Kidney (tissue), 14 donors: ENCODE measurements around the gene ANGPTL3. TPM values are rescaled to one million over a fixed set of nuclear protein-coding genes. Genes with fewer than 3 reads are reported as not detected.
A peak's percentile ranks its signal among the peaks of the same experiment; 100 is the strongest.

Experiments used
- DNase-seq, 5 donors: peaks; one replicate each; pipeline ENCODE4 v3.0.0-alpha.2; 2013 to 2020
- FAIRE-seq: peaks from 2 replicates; lab custom pipeline; 2012; peaks lifted over from hg19 to GRCh38; lab: Jason Lieb, UNC
- H3K27ac ChIP-seq, 2 donors: one replicate each; pipeline ENCODE4 v1.7.0; 2013; ENCODE audit warnings: low read depth in 2 of 2, low read length in 2 of 2, inconsistent platforms in 1 of 2
- H3K27me3 ChIP-seq: one replicate; pipeline ENCODE4 v1.7.1; 2013; ENCODE audit warnings: low read length, inconsistent platforms; ENCODE audit not compliant: control insufficient read depth, insufficient read depth
- H3K36me3 ChIP-seq, 3 donors: one replicate each; pipeline versions ENCODE4 v1.7.0 to v1.7.1; 2013; ENCODE audit warnings: low read length in 3 of 3, control low read depth in 1 of 3, inconsistent platforms in 1 of 3; ENCODE audit not compliant: insufficient read depth in 3 of 3, control insufficient read depth in 2 of 3
- H3K4me1 ChIP-seq, 3 donors: one replicate each; pipeline versions ENCODE4 v1.7.0 to v1.7.1; 2013; ENCODE audit warnings: low read length in 3 of 3, inconsistent platforms in 1 of 3, low read depth in 1 of 3; ENCODE audit not compliant: control insufficient read depth in 2 of 3, insufficient read depth in 2 of 3
- H3K4me3 ChIP-seq, 3 donors: one replicate each; pipeline versions ENCODE4 v1.7.0 to v1.8.1; 2013; ENCODE audit warnings: low read length in 3 of 3, control low read depth in 1 of 3, inconsistent platforms in 1 of 3
- H3K9ac ChIP-seq, 3 donors: one replicate each; pipeline versions ENCODE4 v1.7.0 to v1.7.1; 2013; ENCODE audit warnings: low read length in 3 of 3, control low read depth in 1 of 3, inconsistent platforms in 1 of 3
- H3K9me3 ChIP-seq, 3 donors: one replicate each; pipeline versions ENCODE4 v1.7.0 to v1.7.1; 2013; ENCODE audit warnings: low read length in 3 of 3, control low read depth in 1 of 3, inconsistent platforms in 1 of 3; ENCODE audit not compliant: control insufficient read depth in 2 of 3, insufficient read depth in 1 of 3
- intact Hi-C: fragments of 100-400 bp; cut with DNase I; formaldehyde crosslinking; loops from one replicate; pipeline ENCODE4 v1.11.1; 2022
- polyA plus RNA-seq: library from polyadenylated mRNA; stranded (reverse); fragments of 350-450 nt; fragmentation: Illumina TruSeq; extraction: RNeasy Lipid Tissue Mini Kit (QIAGEN cat#74804); gene quantifications from one replicate; pipeline ENCODE4 v1.2.3, GENCODE V29; 2014; ENCODE audit warnings: low read depth, low replicate concordance; ENCODE audit not compliant: insufficient read depth
- total RNA-seq: library from RNA; stranded (reverse); fragmentation: NEBNext Ultra II Directional; extraction: Animal tissue kit (Norgen Biotek cat#: 25700); gene quantifications from one replicate; pipeline ENCODE4 v1.2.1, GENCODE V29; 2021
- TF ChIP-seq, protein P1 (sequence below): IDR thresholded peaks from 3 replicates; pipeline ENCODE4 v1.5.1; 2012; ENCODE audit warnings: mild to moderate bottlenecking, moderate library complexity, borderline replicate concordance; ENCODE audit not compliant: insufficient read depth; ENCODE audit errors: extremely low read depth
- donor health status: control.
- donor health status: control.
- donor health status: control.
- donor health status: control.
- donor health status: control.
- donor health status: DM: yes; HTN: yes; CAD: no.
- donor health status: Normal renal cell carcinoma (clear cell type).

Gene ANGPTL3
- total and polyA plus RNA-seq, 2 donors from 2014 or later: 0.41 to 19.2 TPM

- Histone ChIP-seq H3K4me1 (no peaks in the 10 kb centered on the region), H3K9me3 (no peaks in the 10 kb centered on the region), H3K4me3 (no peak overlapping the region), H3K27me3 (no peaks in the 10 kb centered on the region), H3K27ac (no peak overlapping the region), H3K36me3 (peaks cover 0 to 8% (median 6%) of the 10 kb centered on the region in 3 donors), H3K9ac (no peak overlapping the region)
- TF ChIP-seq, protein P1, sequence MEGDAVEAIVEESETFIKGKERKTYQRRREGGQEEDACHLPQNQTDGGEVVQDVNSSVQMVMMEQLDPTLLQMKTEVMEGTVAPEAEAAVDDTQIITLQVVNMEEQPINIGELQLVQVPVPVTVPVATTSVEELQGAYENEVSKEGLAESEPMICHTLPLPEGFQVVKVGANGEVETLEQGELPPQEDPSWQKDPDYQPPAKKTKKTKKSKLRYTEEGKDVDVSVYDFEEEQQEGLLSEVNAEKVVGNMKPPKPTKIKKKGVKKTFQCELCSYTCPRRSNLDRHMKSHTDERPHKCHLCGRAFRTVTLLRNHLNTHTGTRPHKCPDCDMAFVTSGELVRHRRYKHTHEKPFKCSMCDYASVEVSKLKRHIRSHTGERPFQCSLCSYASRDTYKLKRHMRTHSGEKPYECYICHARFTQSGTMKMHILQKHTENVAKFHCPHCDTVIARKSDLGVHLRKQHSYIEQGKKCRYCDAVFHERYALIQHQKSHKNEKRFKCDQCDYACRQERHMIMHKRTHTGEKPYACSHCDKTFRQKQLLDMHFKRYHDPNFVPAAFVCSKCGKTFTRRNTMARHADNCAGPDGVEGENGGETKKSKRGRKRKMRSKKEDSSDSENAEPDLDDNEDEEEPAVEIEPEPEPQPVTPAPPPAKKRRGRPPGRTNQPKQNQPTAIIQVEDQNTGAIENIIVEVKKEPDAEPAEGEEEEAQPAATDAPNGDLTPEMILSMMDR: no peak
- no peak for DNase-seq
- FAIRE-seq: no peak
- intact Hi-C loops: no loop called here
Observed at GRCh38 chr1:62572476-62572875, 24.8 kb upstream of the ANGPTL3 start.

GRCh38 chr1:62573675-62574074, 23.6 kb upstream of the ANGPTL3 start:
- no peak for FAIRE-seq

DNA sequence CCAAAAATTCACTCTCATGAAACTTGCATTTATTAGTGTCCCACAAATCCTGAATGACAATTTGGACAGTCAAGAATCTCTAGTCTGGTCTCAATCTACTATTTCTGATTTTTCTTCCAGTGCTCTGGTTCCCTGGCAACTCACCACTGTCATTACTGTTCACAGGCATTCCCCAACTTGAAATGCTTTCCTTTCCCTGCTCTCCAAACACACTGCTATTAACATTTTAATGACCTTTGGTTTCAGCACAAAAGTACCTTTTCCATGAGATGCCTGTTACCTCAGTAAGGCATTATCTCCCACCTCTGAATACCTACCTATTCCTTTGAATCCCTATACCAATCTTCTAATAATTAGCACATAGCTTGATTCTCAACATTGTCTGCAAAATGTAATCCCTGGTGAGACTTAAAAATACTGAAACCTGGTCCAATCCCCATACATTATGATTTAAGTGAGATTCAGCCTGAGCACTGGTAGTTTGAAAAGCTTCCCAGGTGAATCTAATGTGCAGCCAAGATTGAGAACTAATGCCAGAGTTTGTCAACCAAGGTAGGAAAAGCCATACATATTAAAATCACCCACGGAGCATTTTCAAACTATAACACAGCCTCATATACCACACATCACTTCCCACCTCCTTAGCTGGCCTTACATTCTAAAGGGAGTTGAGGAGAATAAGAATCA, 11.7 kb upstream of the ANGPTL3 start:
- Histone ChIP-seq H3K9ac (no peak overlapping the region), H3K27ac (no peak overlapping the region), H3K36me3 (no peaks in the 10 kb centered on the region), H3K4me1 (no peaks in the 10 kb centered on the region), H3K27me3 (no peaks in the 10 kb centered on the region), H3K9me3 (no peaks in the 10 kb centered on the region), H3K4me3 (no peak overlapping the region)
- DNase-seq (peak in 1 of 5 donors; percentile 1), FAIRE-seq (no peak)
- TF ChIP-seq, protein P1: no peak
- intact Hi-C loops: no loop called here

More at GRCh38 chr1:62573675-62574074, 23.6 kb upstream of the ANGPTL3 start:
- H3K9me3 ChIP-seq: no peaks in the 10 kb centered on the region
- H3K4me1 ChIP-seq: no peaks in the 10 kb centered on the region
- no peaks in the 10 kb centered on the region for H3K27me3 ChIP-seq
- H3K27ac ChIP-seq: no peak overlapping the region
- no peak for DNase-seq
- peaks cover 0 to 8% (median 6%) of the 10 kb centered on the region in 3 donors for H3K36me3 ChIP-seq
- TF ChIP-seq, protein P1: no peak
- H3K9ac ChIP-seq: no peak overlapping the region
- H3K4me3 ChIP-seq: no peak overlapping the region
- intact Hi-C loops: no loop called here
